ENCODE measurements around the gene TMEM175.

Gene TMEM175

DNA sequence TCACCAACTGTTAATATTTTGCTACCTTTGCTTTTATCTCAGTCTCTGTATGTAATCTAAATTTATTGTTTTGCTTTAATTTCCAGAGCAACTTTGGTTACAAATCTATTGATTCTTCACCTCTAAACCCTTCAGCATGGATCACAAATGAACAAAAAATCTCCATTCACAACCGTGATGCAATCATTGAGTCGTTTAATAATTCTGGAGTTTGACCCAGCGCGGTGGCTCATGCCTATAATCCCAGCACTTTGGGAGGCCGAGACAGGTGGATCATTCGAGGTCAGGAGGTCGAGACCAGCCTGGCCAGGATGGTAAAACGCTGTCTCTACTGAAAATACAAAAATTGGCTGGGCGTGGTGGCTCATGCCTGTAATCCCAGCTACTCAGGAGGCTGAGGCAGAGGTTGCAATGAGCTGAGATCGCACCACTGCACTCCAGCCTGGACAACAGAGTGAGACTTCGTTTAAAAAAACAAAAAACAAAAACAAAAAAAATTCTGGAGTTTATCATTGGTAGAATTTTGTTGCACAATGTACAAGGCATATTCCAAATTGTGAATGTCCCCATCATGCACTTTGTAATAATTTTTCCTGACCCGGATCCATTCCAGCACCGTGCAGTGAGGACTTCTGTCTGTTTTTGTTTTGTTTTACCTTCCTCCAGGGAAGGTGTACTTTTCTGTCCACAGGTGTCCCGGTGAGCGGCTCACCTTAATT is 52.2 kb downstream of the TMEM175 start:
- no peak for FAIRE-seq
- no peak for DNase-seq (ENCODE audit: insufficient read length, low spot score)
- no peak for TF ChIP-seq PAX5 (IDR thresholded peaks at IDR 0.05; ENCODE audit: insufficient read depth, low read length, severe bottlenecking)
- TF ChIP-seq POLR2AphosphoS5 (IDR thresholded peaks at IDR 0.05; ENCODE audit: low read depth, low read length), result no peak
- TF ChIP-seq POU2F2 (IDR thresholded peaks at IDR 0.05; ENCODE audit: low read depth, low read length), result no peak
- TF ChIP-seq TAF1 (IDR thresholded peaks at IDR 0.05; ENCODE audit: low read depth, low read length), result no peak
- no peak for TF ChIP-seq SPI1 (IDR thresholded peaks at IDR 0.05; ENCODE audit: low read depth, low read length)
- no peak for TF ChIP-seq POLR2A (IDR thresholded peaks at IDR 0.05; ENCODE audit: low read depth, low read length)

DNA sequence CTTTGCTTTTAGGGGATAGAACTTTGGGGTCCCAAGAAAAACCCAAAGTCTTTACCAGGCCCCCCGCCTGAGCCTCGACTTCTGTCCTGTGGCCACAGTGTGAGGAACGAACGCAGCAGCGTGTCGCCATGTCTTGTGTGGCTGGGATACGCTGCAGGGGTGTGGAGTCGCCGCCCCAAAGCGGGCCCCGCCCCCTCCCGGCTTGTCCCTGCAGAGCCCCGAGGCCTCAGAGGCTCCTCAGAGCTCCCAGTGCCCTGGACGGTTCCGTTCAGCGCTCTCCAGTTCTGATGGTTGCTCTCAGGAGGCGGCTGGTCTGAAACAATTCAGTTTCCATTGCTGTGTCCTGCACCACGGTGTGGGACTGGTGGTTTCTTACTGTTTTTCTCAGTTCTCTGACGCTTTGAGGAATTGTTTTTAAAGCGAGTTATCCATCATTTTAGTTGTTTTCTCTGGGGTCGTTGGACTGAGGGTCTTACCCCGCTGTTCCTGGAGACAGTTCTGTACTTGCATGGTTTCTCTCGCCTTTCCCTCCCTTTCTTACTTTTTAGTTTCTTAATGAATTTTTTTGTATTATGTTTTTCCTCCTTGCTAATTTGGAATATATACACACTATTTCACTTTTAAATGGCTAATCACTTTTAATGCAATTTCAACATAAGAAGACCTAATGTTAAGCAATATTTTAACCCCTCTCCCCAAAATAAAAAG is 53.0 kb downstream of the TMEM175 start:
- no peak for DNase-seq (ENCODE audit: insufficient read length, low spot score)
- TF ChIP-seq POU2F2 (IDR thresholded peaks at IDR 0.05; ENCODE audit: low read depth, low read length), result no peak
- TF ChIP-seq POLR2AphosphoS5 (IDR thresholded peaks at IDR 0.05; ENCODE audit: low read depth, low read length), result no peak
- no peak for TF ChIP-seq SPI1 (IDR thresholded peaks at IDR 0.05; ENCODE audit: low read depth, low read length)
- no peak for TF ChIP-seq TAF1 (IDR thresholded peaks at IDR 0.05; ENCODE audit: low read depth, low read length)
- no peak for TF ChIP-seq POLR2A (IDR thresholded peaks at IDR 0.05; ENCODE audit: low read depth, low read length)
- no peak for TF ChIP-seq PAX5 (IDR thresholded peaks at IDR 0.05; ENCODE audit: insufficient read depth, low read length, severe bottlenecking)
- FAIRE-seq, result no peak

DNA sequence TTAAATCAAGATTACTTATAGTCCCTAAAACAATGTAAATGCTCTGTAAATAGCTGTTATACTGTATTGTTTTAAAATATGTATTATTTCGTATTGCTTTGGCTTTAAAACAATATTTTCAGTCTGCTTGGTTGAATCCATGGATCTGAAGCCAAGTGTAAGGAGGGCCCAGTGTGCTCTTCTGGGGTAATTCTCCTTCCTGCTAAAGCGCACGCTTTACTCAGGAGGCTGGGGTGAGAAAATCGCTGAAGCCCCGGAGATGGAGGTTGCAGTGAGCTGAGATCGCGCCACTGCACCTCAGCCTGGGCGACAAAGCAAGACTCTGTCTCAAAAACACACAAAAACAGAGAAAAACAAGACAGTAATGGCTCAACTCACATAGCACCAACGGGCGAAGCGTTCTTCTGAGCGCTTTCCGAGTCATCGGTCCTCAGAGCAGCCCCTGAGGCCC is 54.2 kb downstream of the TMEM175 start:
- DNase-seq (ENCODE audit: insufficient read length, low spot score) (no peak), FAIRE-seq (no peak)
- TF ChIP-seq POLR2AphosphoS5 (IDR thresholded peaks at IDR 0.05; ENCODE audit: low read depth, low read length) (no peak), POU2F2 (IDR thresholded peaks at IDR 0.05; ENCODE audit: low read depth, low read length) (no peak), TAF1 (IDR thresholded peaks at IDR 0.05; ENCODE audit: low read depth, low read length) (no peak), POLR2A (IDR thresholded peaks at IDR 0.05; ENCODE audit: low read depth, low read length) (no peak), SPI1 (IDR thresholded peaks at IDR 0.05; ENCODE audit: low read depth, low read length) (no peak), PAX5 (IDR thresholded peaks at IDR 0.05; ENCODE audit: insufficient read depth, low read length, severe bottlenecking) (no peak)

DNA sequence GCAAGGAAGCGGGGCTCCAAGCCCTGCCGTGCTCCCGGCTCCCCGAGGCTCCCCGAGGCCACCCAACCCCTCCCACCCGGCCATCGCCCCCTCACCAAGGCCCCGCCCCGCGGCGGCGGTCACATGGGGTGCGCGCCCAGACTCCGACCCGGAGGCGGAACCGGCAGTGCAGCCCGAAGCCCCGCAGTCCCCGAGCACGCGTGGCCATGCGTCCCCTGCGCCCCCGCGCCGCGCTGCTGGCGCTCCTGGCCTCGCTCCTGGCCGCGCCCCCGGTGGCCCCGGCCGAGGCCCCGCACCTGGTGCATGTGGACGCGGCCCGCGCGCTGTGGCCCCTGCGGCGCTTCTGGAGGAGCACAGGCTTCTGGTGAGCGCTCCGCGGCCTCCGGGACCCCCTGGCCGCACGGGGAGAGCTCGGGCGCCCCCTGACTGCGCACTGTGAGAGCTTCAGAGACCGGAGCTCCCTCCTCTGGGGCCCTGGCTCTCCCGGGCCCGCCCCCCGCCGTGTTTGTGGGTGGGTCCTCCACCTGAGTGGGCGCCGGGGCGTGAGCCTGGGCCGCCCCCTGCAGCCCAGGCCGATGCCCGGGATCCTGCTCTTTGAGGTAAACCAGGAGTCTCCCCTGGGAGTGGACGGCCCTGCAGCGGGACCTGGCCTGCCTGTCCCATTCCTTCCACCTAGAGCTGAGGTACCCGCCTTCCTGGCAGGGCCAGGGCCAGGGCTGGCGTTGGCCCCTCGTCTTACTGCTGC is 54.8 kb downstream of the TMEM175 start, which contains the start of gene IDUA:
IDUA (plus strand) TSS at position 166 of the 745 bp plus-strand sequence; CDS start at position 207, 41 bp downstream.
- peak; percentile 91 for DNase-seq (ENCODE audit: insufficient read length, low spot score)
- no peak for TF ChIP-seq POLR2AphosphoS5 (IDR thresholded peaks at IDR 0.05; ENCODE audit: low read depth, low read length)
- TF ChIP-seq PAX5 (IDR thresholded peaks at IDR 0.05; ENCODE audit: insufficient read depth, low read length, severe bottlenecking), result no peak
- TF ChIP-seq SPI1 (IDR thresholded peaks at IDR 0.05; ENCODE audit: low read depth, low read length), result no peak
- no peak for TF ChIP-seq TAF1 (IDR thresholded peaks at IDR 0.05; ENCODE audit: low read depth, low read length)
- no peak for TF ChIP-seq POU2F2 (IDR thresholded peaks at IDR 0.05; ENCODE audit: low read depth, low read length)
- TF ChIP-seq POLR2A (IDR thresholded peaks at IDR 0.05; ENCODE audit: low read depth, low read length), result no peak
- peak; percentile 88 for FAIRE-seq

DNA sequence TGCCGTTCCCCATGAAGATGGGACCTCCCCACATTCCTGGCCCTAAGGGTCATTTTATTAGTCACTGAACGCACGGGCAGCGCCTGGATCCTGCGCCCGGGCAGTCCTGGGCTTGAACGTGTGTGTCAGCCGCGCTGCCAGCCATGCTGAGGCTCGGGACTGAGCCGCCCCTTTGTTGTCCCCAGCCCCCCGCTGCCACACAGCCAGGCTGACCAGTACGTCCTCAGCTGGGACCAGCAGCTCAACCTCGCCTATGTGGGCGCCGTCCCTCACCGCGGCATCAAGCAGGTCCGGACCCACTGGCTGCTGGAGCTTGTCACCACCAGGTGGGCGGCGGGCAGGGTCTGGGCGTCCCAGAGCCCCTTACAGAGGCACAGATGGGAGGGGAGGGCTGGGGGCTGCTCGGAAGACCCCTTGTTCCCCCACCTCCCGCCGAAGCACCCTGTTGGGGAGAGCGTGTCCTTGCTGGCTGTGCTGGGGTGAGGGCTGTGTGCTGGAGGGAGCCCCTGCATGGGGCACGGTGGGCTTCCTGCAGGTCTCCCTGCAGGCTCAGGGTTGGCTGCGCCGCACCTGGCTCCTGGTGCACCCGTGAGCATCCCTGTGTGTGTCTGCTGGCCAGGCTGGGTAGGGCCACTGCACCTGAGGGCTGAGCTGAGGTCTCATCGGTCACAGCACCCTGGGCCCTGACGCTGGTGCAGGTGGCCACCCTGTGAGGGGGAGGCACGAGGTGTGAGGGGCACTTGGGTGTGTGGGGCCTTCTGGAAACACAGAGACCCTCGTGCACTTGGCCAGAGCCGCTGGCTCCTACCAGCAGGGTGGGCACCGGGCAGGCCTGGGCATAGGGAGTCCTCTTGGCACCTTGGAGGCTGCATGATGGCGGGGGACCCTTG is 55.6 kb downstream of the TMEM175 start:
- TF ChIP-seq POU2F2 (IDR thresholded peaks at IDR 0.05; ENCODE audit: low read depth, low read length) (no peak), POLR2A (IDR thresholded peaks at IDR 0.05; ENCODE audit: low read depth, low read length) (no peak), POLR2AphosphoS5 (IDR thresholded peaks at IDR 0.05; ENCODE audit: low read depth, low read length) (no peak), PAX5 (IDR thresholded peaks at IDR 0.05; ENCODE audit: insufficient read depth, low read length, severe bottlenecking) (no peak), SPI1 (IDR thresholded peaks at IDR 0.05; ENCODE audit: low read depth, low read length) (no peak), TAF1 (IDR thresholded peaks at IDR 0.05; ENCODE audit: low read depth, low read length) (no peak)
- FAIRE-seq (no peak), DNase-seq (ENCODE audit: insufficient read length, low spot score) (no peak)

DNA sequence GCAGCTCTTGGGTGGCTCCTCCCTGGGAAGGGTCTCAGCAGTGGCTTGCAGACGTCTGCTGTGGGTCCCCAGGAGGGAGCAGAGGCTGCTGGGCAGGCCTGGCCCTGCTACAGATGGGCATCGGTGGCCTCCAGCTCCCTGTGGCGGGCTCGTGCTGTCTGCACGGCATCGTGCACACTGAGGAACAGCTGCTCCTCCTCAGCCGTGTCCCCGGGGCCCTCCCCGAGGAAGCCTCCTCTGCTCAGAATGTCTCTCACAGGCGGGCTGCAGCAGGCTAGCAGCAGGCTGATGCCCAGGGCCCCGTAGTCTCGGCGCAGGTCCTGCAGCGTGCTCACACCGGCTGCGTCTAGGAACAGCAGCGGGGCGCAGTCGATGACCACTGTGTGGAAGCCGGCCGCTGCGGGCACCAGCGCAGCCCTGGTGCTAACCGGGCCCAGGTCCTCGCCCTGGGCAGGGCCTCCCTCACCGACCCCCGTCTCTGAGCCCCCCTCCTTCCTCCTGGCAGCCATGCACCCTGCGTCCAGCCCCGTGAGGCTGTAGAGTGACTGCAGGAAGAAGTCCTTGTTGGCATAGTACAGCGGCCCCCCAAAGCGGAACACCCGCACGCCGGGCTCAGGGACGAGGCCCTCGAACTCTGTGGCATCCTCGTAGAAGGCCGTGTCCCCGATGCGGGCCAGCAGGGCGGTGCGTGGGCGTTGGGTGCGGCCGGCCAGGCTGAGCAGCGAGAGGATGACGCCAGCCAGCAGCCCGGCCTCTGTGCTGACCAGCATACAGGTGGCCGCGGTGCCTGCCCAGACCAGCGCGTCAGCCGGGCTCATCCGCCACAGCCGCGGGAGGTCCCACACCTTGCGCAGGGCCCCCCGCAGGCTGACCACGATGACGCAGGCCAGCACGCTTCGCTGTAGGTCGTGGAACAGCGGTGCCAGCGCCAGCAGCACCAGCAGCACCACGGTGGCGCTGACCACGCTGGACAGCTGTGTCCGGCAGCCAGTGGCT is 56.8 kb downstream of the TMEM175 start:
- TF ChIP-seq SPI1 (IDR thresholded peaks at IDR 0.05; ENCODE audit: low read depth, low read length) (no peak), POU2F2 (IDR thresholded peaks at IDR 0.05; ENCODE audit: low read depth, low read length) (no peak), POLR2A (IDR thresholded peaks at IDR 0.05; ENCODE audit: low read depth, low read length) (no peak), PAX5 (IDR thresholded peaks at IDR 0.05; ENCODE audit: insufficient read depth, low read length, severe bottlenecking) (no peak), POLR2AphosphoS5 (IDR thresholded peaks at IDR 0.05; ENCODE audit: low read depth, low read length) (no peak), TAF1 (IDR thresholded peaks at IDR 0.05; ENCODE audit: low read depth, low read length) (no peak)
- no peak for FAIRE-seq
- no peak for DNase-seq (ENCODE audit: insufficient read length, low spot score)

DNA sequence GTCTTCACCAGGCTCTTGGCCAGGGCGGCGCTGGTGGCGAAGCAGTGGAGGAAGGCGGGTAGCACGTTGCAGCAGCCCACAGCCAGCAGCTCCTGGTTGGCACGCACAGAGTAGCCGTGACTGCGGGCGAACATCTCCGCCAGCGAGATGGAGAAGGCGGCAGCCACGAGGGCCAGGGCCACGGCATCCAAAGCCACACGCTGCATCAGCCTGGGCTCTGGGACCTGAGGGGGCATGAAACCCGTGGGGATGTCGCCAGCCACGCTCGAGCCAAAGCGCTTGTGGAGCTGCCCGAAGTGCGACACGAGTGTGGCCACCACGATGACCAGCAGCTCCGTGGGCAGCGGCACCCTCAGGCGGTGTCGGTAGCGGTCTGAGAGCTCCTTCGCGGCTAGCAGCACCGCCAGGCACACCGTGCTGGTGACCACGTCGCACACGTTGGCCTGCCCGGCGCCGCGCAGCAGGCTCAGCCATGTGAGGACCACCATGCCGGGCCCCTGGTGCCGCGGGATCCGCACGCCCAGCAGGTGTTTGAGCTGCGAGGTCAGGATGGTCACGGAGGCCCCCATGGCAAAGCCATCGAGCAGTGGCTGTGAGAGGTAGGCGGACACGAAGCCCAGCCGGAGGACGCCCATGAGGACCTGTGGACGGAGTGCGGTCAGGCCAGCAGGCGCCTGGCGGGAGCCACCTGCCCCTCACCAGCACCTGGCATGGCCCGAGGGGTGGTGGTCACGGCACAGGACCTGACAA is 57.6 kb downstream of the TMEM175 start:
- no peak for TF ChIP-seq POLR2AphosphoS5 (IDR thresholded peaks at IDR 0.05; ENCODE audit: low read depth, low read length)
- no peak for TF ChIP-seq POLR2A (IDR thresholded peaks at IDR 0.05; ENCODE audit: low read depth, low read length)
- TF ChIP-seq POU2F2 (IDR thresholded peaks at IDR 0.05; ENCODE audit: low read depth, low read length), result no peak
- TF ChIP-seq PAX5 (IDR thresholded peaks at IDR 0.05; ENCODE audit: insufficient read depth, low read length, severe bottlenecking), result no peak
- TF ChIP-seq SPI1 (IDR thresholded peaks at IDR 0.05; ENCODE audit: low read depth, low read length), result no peak
- no peak for TF ChIP-seq TAF1 (IDR thresholded peaks at IDR 0.05; ENCODE audit: low read depth, low read length)
- FAIRE-seq (no peak), DNase-seq (ENCODE audit: insufficient read length, low spot score) (no peak)
